Activated T-cell treated with anti-CD3 and anti-CD28 coated beads for 24 hours (primary cell): ENCODE measurements around the gene UQCC5.
"Not testable (repeated sequence)": the region's sequence is repeated elsewhere in the genome, so short reads cannot be mapped to it uniquely, and the experiment has no call there.

Source experiments
- DNase-seq: peaks from one replicate; pipeline ENCODE4 v3.0.0-alpha.2; 2020; ENCODE audit warnings: low read depth

UQCC5 gene

GRCh38 chr3:52523386-52524257 is 12.8 kb upstream of the UQCC5 start:
- no peak for DNase-seq

- DNase-seq = no peak
Observed at GRCh38 chr3:52524258-52524751, 12.1 kb upstream of the UQCC5 start.

GRCh38 chr3:52524752-52525679 is 11.4 kb upstream of the UQCC5 start:
- no peak for DNase-seq

- DNase-seq = no peak
Observed at GRCh38 chr3:52525680-52526561, 10.5 kb upstream of the UQCC5 start.

GRCh38 chr3:52526671-52527038 is 9.8 kb upstream of the UQCC5 start:
- DNase-seq = not testable (repeated sequence)

- DNase-seq = no peak
Observed at GRCh38 chr3:52527039-52527731, 9.2 kb upstream of the UQCC5 start.

GRCh38 chr3:52527732-52528585 is 8.4 kb upstream of the UQCC5 start:
- DNase-seq = no peak

GRCh38 chr3:52528586-52529375 is 7.6 kb upstream of the UQCC5 start:
- DNase-seq = no peak

GRCh38 chr3:52529376-52530333 is 6.8 kb upstream of the UQCC5 start:
- DNase-seq = no peak

- no peak for DNase-seq
Observed at GRCh38 chr3:52530918-52531826, 5.2 kb upstream of the UQCC5 start.

GRCh38 chr3:52531860-52532516 is 4.4 kb upstream of the UQCC5 start:
- DNase-seq = no peak

GRCh38 chr3:52532517-52532837 is 3.9 kb upstream of the UQCC5 start:
- DNase-seq = no peak

GRCh38 chr3:52532838-52533622 is 3.4 kb upstream of the UQCC5 start:
- no peak for DNase-seq

- peak; percentile 60 for DNase-seq
Observed at GRCh38 chr3:52533623-52534280, 2.7 kb upstream of the UQCC5 start, which contains the start of gene NT5DC2. Gene NT5DC2, minus strand, starts transcription at chr3:52533857. Its CDS starts 120 bp downstream, at chr3:52533737.
